ELF-1 (cell line): ENCODE data around the gene ZNF497.
A peak's percentile ranks its signal among the peaks of the same experiment; 100 is the strongest.

Experiments used
- DNase-seq: peaks from one replicate; pipeline ENCODE4 v3.0.0-alpha.2; 2016; ENCODE audit warnings: low read depth, low spot score

ZNF497 gene

GRCh38 chr19:58310685-58311084, 51.9 kb downstream of the ZNF497 start:
- DNase-seq: peak; percentile 70

DNA sequence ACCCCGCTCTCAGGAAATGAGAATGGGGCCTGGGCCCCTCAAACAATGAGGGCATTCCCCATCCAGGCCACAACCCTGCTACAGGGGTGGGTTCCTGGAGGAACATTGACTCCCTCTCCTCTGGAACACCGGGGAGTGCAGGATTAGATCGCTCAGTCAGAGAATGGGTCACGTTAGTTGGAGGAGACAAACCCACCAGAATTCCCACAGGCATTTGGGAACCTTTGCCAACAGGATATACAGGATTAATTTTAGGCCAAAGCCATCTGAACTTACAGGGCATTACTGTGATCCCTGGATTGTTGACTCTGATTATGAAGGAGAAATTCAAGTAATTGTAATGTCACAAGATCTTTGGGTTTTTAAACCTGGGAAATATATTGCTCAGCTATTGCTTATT, 54.8 kb downstream of the ZNF497 start:
- no peak for DNase-seq

- no peak for DNase-seq
Measured at GRCh38 chr19:58305932-58306323, 56.6 kb downstream of the ZNF497 start.

DNA sequence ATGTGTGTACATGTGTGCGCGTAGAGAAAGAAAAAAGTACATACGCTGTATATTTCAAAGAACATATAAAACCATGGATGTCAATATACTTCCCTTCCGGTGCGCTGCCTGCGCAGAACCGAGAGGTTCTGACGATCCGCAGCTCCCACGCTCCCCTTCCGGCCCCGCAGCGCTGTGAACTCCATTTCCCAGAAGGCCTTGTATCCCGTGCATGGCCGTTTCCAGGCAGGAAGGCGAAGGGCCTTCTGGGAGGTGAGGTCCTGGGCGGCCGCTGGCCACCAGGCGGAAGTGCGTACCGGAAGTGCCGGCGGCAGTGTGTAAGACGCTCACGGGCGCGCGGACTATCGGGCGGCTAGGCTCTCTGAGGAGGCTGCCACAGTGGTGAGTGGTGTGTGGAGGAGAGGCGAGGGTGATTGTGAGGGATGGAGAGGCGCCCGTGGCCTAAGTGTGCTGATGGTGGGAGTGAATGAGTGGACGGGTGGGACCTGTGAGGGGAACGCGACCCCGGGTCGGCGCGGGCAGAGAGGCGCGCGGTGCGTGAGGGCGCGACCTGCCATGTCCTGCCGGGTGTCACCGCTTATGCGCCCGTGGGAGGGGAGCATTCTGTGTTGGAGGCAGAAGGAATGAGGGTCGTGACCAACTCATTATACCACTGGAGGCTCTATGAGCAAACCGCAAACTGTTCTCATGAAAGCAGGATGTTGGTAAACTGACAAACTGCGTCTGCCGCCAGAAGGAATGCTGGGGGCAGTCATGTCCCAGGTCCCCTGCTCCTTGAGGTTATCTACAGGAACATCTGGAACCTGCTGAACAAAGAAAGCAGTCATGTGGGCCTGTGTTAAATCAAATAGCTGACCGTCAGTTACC, 57.3 kb downstream of the ZNF497 start, which contains the start of gene ERVK3-1:
TSS of gene ERVK3-1 (plus strand) at position 313 of the 867 bp plus-strand sequence. CDS start 6,792 bp downstream, outside the sequence.
- peak; percentile 97 for DNase-seq

GRCh38 chr19:58304748-58305064, 57.8 kb downstream of the ZNF497 start:
- no peak for DNase-seq
